ENCODE results near the gene ATP8A1.
A peak's percentile ranks its signal among the peaks of the same experiment; 100 is the strongest.
"Not testable (repeated sequence)": the region's sequence is repeated elsewhere in the genome, so short reads cannot be mapped to it uniquely, and the experiment has no call there.

ATP8A1 gene

GRCh38 chr4:42467777-42468176, 189.1 kb downstream of the ATP8A1 start:
- not testable (repeated sequence) for DNase-seq (ENCODE audit: low spot score)

GRCh38 chr4:42466273-42466844, 190.5 kb downstream of the ATP8A1 start:
- DNase-seq (ENCODE audit: low spot score): no peak

- no peak for DNase-seq (ENCODE audit: low spot score)
Measured at GRCh38 chr4:42464550-42465094, 192.3 kb downstream of the ATP8A1 start.

GRCh38 chr4:42461216-42461615, 195.7 kb downstream of the ATP8A1 start:
- DNase-seq (ENCODE audit: low spot score): not testable (repeated sequence)

GRCh38 chr4:42460043-42460442, 196.9 kb downstream of the ATP8A1 start:
- DNase-seq (ENCODE audit: low spot score): no peak

- no peak for DNase-seq (ENCODE audit: low spot score)
Measured at GRCh38 chr4:42458657-42459056, 198.2 kb downstream of the ATP8A1 start.

GRCh38 chr4:42454755-42455420, 202.0 kb downstream of the ATP8A1 start:
- no peak for DNase-seq (ENCODE audit: low spot score)

- DNase-seq (ENCODE audit: low spot score): no peak
Measured at GRCh38 chr4:42453612-42454011, 203.3 kb downstream of the ATP8A1 start.

GRCh38 chr4:42452823-42453222, 204.1 kb downstream of the ATP8A1 start:
- peak; percentile 2 for DNase-seq (ENCODE audit: low spot score)

GRCh38 chr4:42446823-42447222, 210.1 kb downstream of the ATP8A1 start:
- no peak for DNase-seq (ENCODE audit: low spot score)

- DNase-seq (ENCODE audit: low spot score): no peak
Measured at GRCh38 chr4:42445038-42445437, 211.9 kb downstream of the ATP8A1 start.

- DNase-seq (ENCODE audit: low spot score): no peak
Measured at GRCh38 chr4:42442601-42443000, 214.3 kb downstream of the ATP8A1 start.

- DNase-seq (ENCODE audit: low spot score): no peak
Measured at GRCh38 chr4:42440083-42440482, 216.8 kb downstream of the ATP8A1 start.

- no peak for DNase-seq (ENCODE audit: low spot score)
Measured at GRCh38 chr4:42436928-42437565, 219.9 kb downstream of the ATP8A1 start.

- no peak for DNase-seq (ENCODE audit: low spot score)
Measured at GRCh38 chr4:42428036-42428435, 228.9 kb downstream of the ATP8A1 start.

- no peak for DNase-seq (ENCODE audit: low spot score)
Measured at GRCh38 chr4:42425146-42426065, 231.5 kb downstream of the ATP8A1 start.

- DNase-seq (ENCODE audit: low spot score): no peak
Measured at GRCh38 chr4:42420140-42420539, 236.8 kb downstream of the ATP8A1 start.

- DNase-seq (ENCODE audit: low spot score): no peak
Measured at GRCh38 chr4:42417550-42417949, 239.4 kb downstream of the ATP8A1 start.

- no peak for DNase-seq (ENCODE audit: low spot score)
Measured at GRCh38 chr4:42416017-42416416, 240.9 kb downstream of the ATP8A1 start.

- DNase-seq (ENCODE audit: low spot score): no peak
Measured at GRCh38 chr4:42415281-42415680, 241.6 kb downstream of the ATP8A1 start.

- no peak for DNase-seq (ENCODE audit: low spot score)
Measured at GRCh38 chr4:42412251-42412650, 244.7 kb downstream of the ATP8A1 start.

- DNase-seq (ENCODE audit: low spot score): no peak
Measured at GRCh38 chr4:42411803-42412202, 245.1 kb downstream of the ATP8A1 start.

All from SW480 (cell line).